GM23338 (cell line): ENCODE data around the gene MTHFD1L. TPM values are rescaled to one million over a fixed set of nuclear protein-coding genes. Genes with fewer than 3 reads are reported as not detected.
A peak's percentile ranks its signal among the peaks of the same experiment; 100 is the strongest.

Source experiments
- ATAC-seq: fragments of 200-7000 bp; cut with Tn5 transposase; 3 replicates; pipeline ENCODE4 v1.9.1; 2020
- DNase-seq: peaks from one replicate; pipeline ENCODE4 v3.0.0-alpha.2; 2015; ENCODE audit warnings: low spot score
- H2AFZ ChIP-seq: fragments of 200-600 bp; sonication (generic); 2 replicates; pipeline ENCODE4 v1.8.0; 2016; ENCODE audit warnings: antibody characterized with exemption, mild to moderate bottlenecking, moderate library complexity
- H3F3A ChIP-seq: fragments of 200-600 bp; sonication (generic); replicated peaks from 2 replicates; pipeline ENCODE4 v1.8.0; 2017; ENCODE audit warnings: antibody characterized with exemption, mixed run types, low read depth
- H3K27ac ChIP-seq: fragments of 200-600 bp; sonication (generic); 2 replicates; pipeline ENCODE4 v1.6.1; 2016; ENCODE audit warnings: low read depth
- H3K27me3 ChIP-seq: fragments of 200-600 bp; sonication (generic); 2 replicates; pipeline ENCODE4 v1.8.0; 2016; ENCODE audit warnings: mild to moderate bottlenecking, mixed run types, moderate library complexity; ENCODE audit not compliant: insufficient read depth
- H3K36me3 ChIP-seq: fragments of 200-600 bp; sonication (generic); 2 replicates; pipeline ENCODE4 v1.8.0; 2016; ENCODE audit warnings: mild to moderate bottlenecking; ENCODE audit not compliant: insufficient read depth
- H3K4me1 ChIP-seq: fragments of 200-600 bp; sonication (generic); 2 replicates; pipeline ENCODE4 v1.8.0; 2016; ENCODE audit warnings: mild to moderate bottlenecking, moderate library complexity; ENCODE audit not compliant: insufficient read depth
- H3K4me2 ChIP-seq: fragments of 200-600 bp; sonication (generic); 2 replicates; pipeline ENCODE4 v1.7.1; 2017; ENCODE audit warnings: mixed run types
- H3K4me3 ChIP-seq: fragments of 200-600 bp; sonication (generic); 2 replicates; pipeline ENCODE4 v1.6.1; 2016; ENCODE audit warnings: mixed run types
- H3K79me2 ChIP-seq: fragments of 200-600 bp; sonication (generic); replicated peaks from 2 replicates; pipeline ENCODE4 v1.8.0; 2017; ENCODE audit warnings: mild to moderate bottlenecking; ENCODE audit not compliant: insufficient read depth
- H3K9me2 ChIP-seq: fragments of 200-600 bp; sonication (generic); 2 replicates; pipeline ENCODE4 v1.8.0; 2017; ENCODE audit not compliant: insufficient read depth
- H4K20me1 ChIP-seq: fragments of 200-600 bp; sonication (generic); replicated peaks from 2 replicates; pipeline ENCODE4 v1.8.0; 2017; ENCODE audit warnings: mild to moderate bottlenecking; ENCODE audit not compliant: insufficient read depth
- H3K27ac Mint-ChIP-seq: 2 replicates; pipeline ENCODE4 v1.8.0; 2020; ENCODE audit warnings: inconsistent platforms, mild to moderate bottlenecking, moderate library complexity, mixed read lengths
- H3K27me3 Mint-ChIP-seq: 3 replicates; pipeline ENCODE4 v1.8.0; 2022; ENCODE audit warnings: low read depth, mild to moderate bottlenecking, moderate library complexity, mixed read lengths, inconsistent platforms; ENCODE audit not compliant: insufficient read depth, poor library complexity
- H3K36me3 Mint-ChIP-seq: 3 replicates; pipeline ENCODE4 v1.8.0; 2021; ENCODE audit warnings: low read depth, mild to moderate bottlenecking, inconsistent platforms, moderate library complexity, mixed read lengths
- H3K4me1 Mint-ChIP-seq: 3 replicates; pipeline ENCODE4 v1.8.0; 2020; ENCODE audit warnings: mild to moderate bottlenecking, inconsistent platforms, mixed read lengths
- H3K4me3 Mint-ChIP-seq: 3 replicates; pipeline ENCODE4 v1.8.0; 2021; ENCODE audit warnings: moderate library complexity, mild to moderate bottlenecking, inconsistent platforms, mixed read lengths
- H3K9me3 Mint-ChIP-seq: 3 replicates; pipeline ENCODE4 v1.8.0; 2020; ENCODE audit warnings: moderate library complexity, mild to moderate bottlenecking, inconsistent platforms, mixed read lengths
- CREB1 ChIP-seq: fragments of 250-450 bp; sonication (Bioruptor Pico); IDR thresholded peaks from 2 replicates; pipeline ENCODE4 v1.5.0; 2020; ENCODE audit warnings: low read depth, mild to moderate bottlenecking, moderate library complexity
- EZH2 ChIP-seq: fragments of 200-600 bp; sonication (generic); IDR thresholded peaks from one replicate; pipeline ENCODE4 v1.8.0; 2017; ENCODE audit warnings: antibody characterized with exemption, mild to moderate bottlenecking, low read depth; ENCODE audit not compliant: unreplicated experiment
- JUNB ChIP-seq: IDR thresholded peaks from one replicate; pipeline ENCODE4 v1.6.1; 2016; ENCODE audit warnings: antibody characterized with exemption; ENCODE audit not compliant: unreplicated experiment
- NANOG ChIP-seq: IDR thresholded peaks from 2 replicates; pipeline ENCODE4 v1.6.1; 2016; ENCODE audit warnings: antibody characterized with exemption, borderline replicate concordance
- POLR2AphosphoS5 ChIP-seq: IDR thresholded peaks from 2 replicates; pipeline ENCODE4 v1.6.1; 2016; ENCODE audit warnings: antibody characterized with exemption, low read depth
- ZNF114 ChIP-seq: fragments of 250-450 bp; sonication (Bioruptor Pico); IDR thresholded peaks from 2 replicates; pipeline ENCODE4 v1.5.0; 2020; ENCODE audit warnings: mild to moderate bottlenecking, moderate library complexity
- ZNF331 ChIP-seq: fragments of 250-450 bp; sonication (Bioruptor Pico); IDR thresholded peaks from 2 replicates; pipeline ENCODE4 v1.5.0; 2020; ENCODE audit warnings: low read depth, mild to moderate bottlenecking, moderate library complexity
- polyA plus RNA-seq: library from polyadenylated mRNA; unstranded; fragments of >200 nt; fragmentation: Nextera tagmentation; extraction: Ambion mirVana; gene quantifications from 2 replicates; pipeline ENCODE4 v1.2.1, GENCODE V29; 2016
- total RNA-seq: library from RNA; depleted of rRNA; stranded (reverse); fragments of >200 nt; shearing (Covaris generic); gene quantifications from 2 replicates; pipeline ENCODE4 v1.2.3, GENCODE V29; 2014
- TF ChIP-seq, protein P1 (sequence below): IDR thresholded peaks from 2 replicates; pipeline ENCODE4 v1.6.1; 2016; ENCODE audit warnings: antibody characterized with exemption
- TF ChIP-seq, protein P2 (sequence below), 2 experiments: fragments of 200-600 bp in 1 of 2; sonication (generic) in 1 of 2; conservative IDR thresholded peaks; 2 replicates each; pipeline versions ENCODE4 v1.5.1 to v1.6.1; 2016 to 2017; ENCODE audit warnings: antibody characterized with exemption in 2 of 2, low read depth in 2 of 2, mild to moderate bottlenecking in 2 of 2, moderate library complexity in 1 of 2
- TF ChIP-seq, protein P3 (sequence below): IDR thresholded peaks from one replicate; pipeline ENCODE4 v1.6.1; 2018; ENCODE audit warnings: antibody characterized with exemption; ENCODE audit not compliant: unreplicated experiment

The MTHFD1L gene
- total and polyA plus RNA-seq, 2 experiments from 2014 or later = 53.2 to 66.8 TPM

DNA sequence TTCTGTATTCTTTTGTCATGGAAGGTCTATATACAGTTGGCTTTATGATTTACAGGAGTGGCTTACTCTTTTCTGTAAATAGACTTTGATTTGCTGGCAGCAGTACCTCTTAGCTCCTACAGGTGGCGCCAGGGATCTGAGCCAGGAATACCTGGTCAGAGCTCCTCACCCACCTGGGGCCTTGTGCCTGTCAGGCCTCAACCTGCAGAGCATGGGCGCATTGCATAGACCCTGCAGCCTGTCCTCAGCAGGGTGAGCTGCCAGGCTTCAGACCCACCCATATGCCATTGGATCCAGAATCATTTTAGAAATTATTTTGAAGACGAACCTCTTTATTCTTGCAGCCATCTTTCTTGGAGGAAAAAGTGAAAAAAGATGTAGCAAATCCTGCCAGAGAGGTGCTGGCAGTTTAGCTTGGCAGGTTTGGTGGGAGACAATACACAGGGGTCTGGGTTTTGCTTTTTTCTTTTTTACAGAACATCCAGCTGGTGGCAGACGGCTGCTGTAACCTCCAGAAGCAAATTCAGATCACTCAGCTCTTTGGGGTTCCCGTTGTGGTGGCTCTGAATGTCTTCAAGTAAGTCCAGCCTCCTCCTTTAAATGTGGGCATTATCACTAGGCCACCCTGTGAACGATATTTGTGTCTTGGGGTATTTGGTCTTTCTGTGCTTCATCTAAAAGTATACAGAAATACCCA lies 149.1 kb downstream of the MTHFD1L start:
- Mint-ChIP-seq H3K4me1 (peaks cover 7% of the 10 kb centered on the region), H3K27ac (peak overlapping the region; percentile 18; the same call in 1 of the 2 replicates), H3K36me3 (peaks cover 44% of the 10 kb centered on the region), H3K9me3 (no peaks in the 10 kb centered on the region), H3K27me3 (peaks cover 2% of the 10 kb centered on the region), H3K4me3 (no peak overlapping the region)
- Histone ChIP-seq H3K79me2 (no peaks in the 10 kb centered on the region), H3K4me2 (no peak overlapping the region), H3F3A (peaks cover 8% of the 10 kb centered on the region; the same call in 1 of the 2 replicates), H2AFZ (no peak overlapping the region), H3K27ac (no peak overlapping the region), H3K36me3 (peaks cover 24% of the 10 kb centered on the region; the same call in 1 of the 2 replicates), H3K4me3 (no peak overlapping the region), H3K27me3 (no peaks in the 10 kb centered on the region), H3K9me2 (no peaks in the 10 kb centered on the region), H4K20me1 (peaks cover 4% of the 10 kb centered on the region), H3K4me1 (peaks cover 4% of the 10 kb centered on the region; the same call in 1 of the 2 replicates)
- DNase-seq (peak; percentile 84), ATAC-seq (peak; percentile 93)
- TF ChIP-seq, protein P1, sequence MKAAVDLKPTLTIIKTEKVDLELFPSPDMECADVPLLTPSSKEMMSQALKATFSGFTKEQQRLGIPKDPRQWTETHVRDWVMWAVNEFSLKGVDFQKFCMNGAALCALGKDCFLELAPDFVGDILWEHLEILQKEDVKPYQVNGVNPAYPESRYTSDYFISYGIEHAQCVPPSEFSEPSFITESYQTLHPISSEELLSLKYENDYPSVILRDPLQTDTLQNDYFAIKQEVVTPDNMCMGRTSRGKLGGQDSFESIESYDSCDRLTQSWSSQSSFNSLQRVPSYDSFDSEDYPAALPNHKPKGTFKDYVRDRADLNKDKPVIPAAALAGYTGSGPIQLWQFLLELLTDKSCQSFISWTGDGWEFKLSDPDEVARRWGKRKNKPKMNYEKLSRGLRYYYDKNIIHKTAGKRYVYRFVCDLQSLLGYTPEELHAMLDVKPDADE = no peak
- TF ChIP-seq, protein P2, sequence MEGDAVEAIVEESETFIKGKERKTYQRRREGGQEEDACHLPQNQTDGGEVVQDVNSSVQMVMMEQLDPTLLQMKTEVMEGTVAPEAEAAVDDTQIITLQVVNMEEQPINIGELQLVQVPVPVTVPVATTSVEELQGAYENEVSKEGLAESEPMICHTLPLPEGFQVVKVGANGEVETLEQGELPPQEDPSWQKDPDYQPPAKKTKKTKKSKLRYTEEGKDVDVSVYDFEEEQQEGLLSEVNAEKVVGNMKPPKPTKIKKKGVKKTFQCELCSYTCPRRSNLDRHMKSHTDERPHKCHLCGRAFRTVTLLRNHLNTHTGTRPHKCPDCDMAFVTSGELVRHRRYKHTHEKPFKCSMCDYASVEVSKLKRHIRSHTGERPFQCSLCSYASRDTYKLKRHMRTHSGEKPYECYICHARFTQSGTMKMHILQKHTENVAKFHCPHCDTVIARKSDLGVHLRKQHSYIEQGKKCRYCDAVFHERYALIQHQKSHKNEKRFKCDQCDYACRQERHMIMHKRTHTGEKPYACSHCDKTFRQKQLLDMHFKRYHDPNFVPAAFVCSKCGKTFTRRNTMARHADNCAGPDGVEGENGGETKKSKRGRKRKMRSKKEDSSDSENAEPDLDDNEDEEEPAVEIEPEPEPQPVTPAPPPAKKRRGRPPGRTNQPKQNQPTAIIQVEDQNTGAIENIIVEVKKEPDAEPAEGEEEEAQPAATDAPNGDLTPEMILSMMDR (conservative IDR thresholded peaks at IDR 0.05; ENCODE audit: low read depth in 2 of 2) = peak; percentile 90 to 93
- TF ChIP-seq ZNF114 (CRISPR knock-in tag) (no peak), POLR2AphosphoS5 (no peak)

DNA sequence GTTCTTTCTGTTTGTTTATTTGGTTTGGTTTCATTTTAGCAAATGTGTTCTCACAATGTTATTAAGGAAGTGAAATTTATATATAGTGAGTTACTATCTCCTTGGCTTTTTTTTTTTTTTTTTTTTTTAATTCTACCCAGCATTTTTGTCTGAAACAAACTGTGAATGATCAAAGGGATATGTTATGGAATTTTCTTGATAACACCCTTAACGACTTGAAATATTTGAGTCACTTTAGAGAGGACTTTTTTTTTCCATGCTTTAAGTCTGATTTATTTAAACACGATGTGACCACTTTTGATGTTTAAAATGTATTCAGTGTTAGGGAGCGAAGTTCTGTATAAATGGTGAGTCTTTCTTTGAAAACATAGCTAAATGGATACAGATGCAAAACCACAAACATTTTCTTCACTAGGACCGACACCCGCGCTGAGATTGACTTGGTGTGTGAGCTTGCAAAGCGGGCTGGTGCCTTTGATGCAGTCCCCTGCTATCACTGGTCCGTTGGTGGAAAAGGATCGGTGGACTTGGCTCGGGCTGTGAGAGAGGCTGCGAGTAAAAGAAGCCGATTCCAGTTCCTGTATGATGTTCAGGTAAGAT lies 149.7 kb downstream of the MTHFD1L start:
- ATAC-seq (no peak), DNase-seq (no peak)
- Mint-ChIP-seq H3K27ac (no peak overlapping the region), H3K4me1 (peaks cover under 1% of the 10 kb centered on the region), H3K27me3 (peaks cover 2% of the 10 kb centered on the region), H3K4me3 (no peak overlapping the region), H3K9me3 (no peaks in the 10 kb centered on the region), H3K36me3 (peaks cover 42% of the 10 kb centered on the region)
- H3K79me2 ChIP-seq = no peaks in the 10 kb centered on the region
- H4K20me1 ChIP-seq = peaks cover 5% of the 10 kb centered on the region
- no peaks in the 10 kb centered on the region for H3K27me3 ChIP-seq
- H2AFZ ChIP-seq = no peak overlapping the region
- H3K27ac ChIP-seq = no peak overlapping the region
- no peak overlapping the region for H3K4me3 ChIP-seq
- TF ChIP-seq CREB1 = no peak
- TF ChIP-seq NANOG = no peak
- TF ChIP-seq, protein P1 = no peak
- TF ChIP-seq JUNB = no peak
- no peak for TF ChIP-seq ZNF114 (CRISPR knock-in tag)
- no peak for TF ChIP-seq ZNF331 (CRISPR knock-in tag)
- TF ChIP-seq, protein P2 (conservative IDR thresholded peaks at IDR 0.05; ENCODE audit: low read depth in 2 of 2) = no peak
- TF ChIP-seq, protein P3, sequence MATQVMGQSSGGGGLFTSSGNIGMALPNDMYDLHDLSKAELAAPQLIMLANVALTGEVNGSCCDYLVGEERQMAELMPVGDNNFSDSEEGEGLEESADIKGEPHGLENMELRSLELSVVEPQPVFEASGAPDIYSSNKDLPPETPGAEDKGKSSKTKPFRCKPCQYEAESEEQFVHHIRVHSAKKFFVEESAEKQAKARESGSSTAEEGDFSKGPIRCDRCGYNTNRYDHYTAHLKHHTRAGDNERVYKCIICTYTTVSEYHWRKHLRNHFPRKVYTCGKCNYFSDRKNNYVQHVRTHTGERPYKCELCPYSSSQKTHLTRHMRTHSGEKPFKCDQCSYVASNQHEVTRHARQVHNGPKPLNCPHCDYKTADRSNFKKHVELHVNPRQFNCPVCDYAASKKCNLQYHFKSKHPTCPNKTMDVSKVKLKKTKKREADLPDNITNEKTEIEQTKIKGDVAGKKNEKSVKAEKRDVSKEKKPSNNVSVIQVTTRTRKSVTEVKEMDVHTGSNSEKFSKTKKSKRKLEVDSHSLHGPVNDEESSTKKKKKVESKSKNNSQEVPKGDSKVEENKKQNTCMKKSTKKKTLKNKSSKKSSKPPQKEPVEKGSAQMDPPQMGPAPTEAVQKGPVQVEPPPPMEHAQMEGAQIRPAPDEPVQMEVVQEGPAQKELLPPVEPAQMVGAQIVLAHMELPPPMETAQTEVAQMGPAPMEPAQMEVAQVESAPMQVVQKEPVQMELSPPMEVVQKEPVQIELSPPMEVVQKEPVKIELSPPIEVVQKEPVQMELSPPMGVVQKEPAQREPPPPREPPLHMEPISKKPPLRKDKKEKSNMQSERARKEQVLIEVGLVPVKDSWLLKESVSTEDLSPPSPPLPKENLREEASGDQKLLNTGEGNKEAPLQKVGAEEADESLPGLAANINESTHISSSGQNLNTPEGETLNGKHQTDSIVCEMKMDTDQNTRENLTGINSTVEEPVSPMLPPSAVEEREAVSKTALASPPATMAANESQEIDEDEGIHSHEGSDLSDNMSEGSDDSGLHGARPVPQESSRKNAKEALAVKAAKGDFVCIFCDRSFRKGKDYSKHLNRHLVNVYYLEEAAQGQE = no peak
- no peak for TF ChIP-seq EZH2
- H3K4me1 ChIP-seq = 0 out of 2 replicates have a peak, but pooled peaks cover under 1% of the 10 kb centered on the region
- peaks cover 8% of the 10 kb centered on the region; the same call in 1 of the 2 replicates for H3F3A ChIP-seq
- no peaks in the 10 kb centered on the region for H3K9me2 ChIP-seq
- H3K4me2 ChIP-seq = no peak overlapping the region
- H3K36me3 ChIP-seq = peaks cover 24% of the 10 kb centered on the region; the same call in 1 of the 2 replicates
